GM13976 (cell line): ENCODE measurements around the gene IL17C.

ENCODE experiments used
- DNase-seq: peaks from one replicate; pipeline ENCODE4 v3.0.0; 2012; ENCODE audit warnings: low spot score
- CTCF ChIP-seq: IDR thresholded peaks from 2 replicates; pipeline ENCODE4 v1.5.1; 2012; ENCODE audit warnings: borderline replicate concordance, mild to moderate bottlenecking; ENCODE audit not compliant: insufficient read depth; ENCODE audit errors: extremely low read depth, missing control alignments, control extremely low read depth
- in situ Hi-C: fragments of 300-500 bp; cut with MboI; formaldehyde crosslinking; loops from one replicate; pipeline ENCODE4 v1.12.0; 2022; ENCODE audit warnings: low sequenced_read_pairs, mixed read lengths, inconsistent platforms; ENCODE audit not compliant: unreplicated experiment

The IL17C gene

GRCh38 chr16:88649195-88649923 is 11.0 kb downstream of the IL17C start:
- in situ Hi-C loops = no loop called here
- TF ChIP-seq CTCF = no peak
- DNase-seq = no peak

GRCh38 chr16:88649924-88650748 is 11.8 kb downstream of the IL17C start:
- peak; percentile 75 for DNase-seq
- no peak for TF ChIP-seq CTCF
- in situ Hi-C loops = no loop called here

- TF ChIP-seq CTCF = no peak
- in situ Hi-C loops = no loop called here
- peak; percentile 98 for DNase-seq
These were observed 12.4 kb downstream of the IL17C start, which contains the start of gene CYBA for GRCh38 chr16:88650749-88651275. Gene CYBA (minus strand): TSS chr16:88651053. CDS start chr16:88651013, 40 bp downstream.

GRCh38 chr16:88651276-88651988 is 13.1 kb downstream of the IL17C start:
- TF ChIP-seq CTCF = no peak
- in situ Hi-C loops = no loop called here
- peak; percentile 93 for DNase-seq

GRCh38 chr16:88651989-88652761 is 13.8 kb downstream of the IL17C start:
- in situ Hi-C loops = no loop called here
- TF ChIP-seq CTCF = no peak
- no peak for DNase-seq
